ENCODE results near the gene GRK5. TPM values are rescaled to one million over a fixed set of nuclear protein-coding genes. Genes with fewer than 3 reads are reported as not detected.

GRK5 gene
- total RNA-seq, 1 donor from 2014 or later = 2.8 TPM

DNA sequence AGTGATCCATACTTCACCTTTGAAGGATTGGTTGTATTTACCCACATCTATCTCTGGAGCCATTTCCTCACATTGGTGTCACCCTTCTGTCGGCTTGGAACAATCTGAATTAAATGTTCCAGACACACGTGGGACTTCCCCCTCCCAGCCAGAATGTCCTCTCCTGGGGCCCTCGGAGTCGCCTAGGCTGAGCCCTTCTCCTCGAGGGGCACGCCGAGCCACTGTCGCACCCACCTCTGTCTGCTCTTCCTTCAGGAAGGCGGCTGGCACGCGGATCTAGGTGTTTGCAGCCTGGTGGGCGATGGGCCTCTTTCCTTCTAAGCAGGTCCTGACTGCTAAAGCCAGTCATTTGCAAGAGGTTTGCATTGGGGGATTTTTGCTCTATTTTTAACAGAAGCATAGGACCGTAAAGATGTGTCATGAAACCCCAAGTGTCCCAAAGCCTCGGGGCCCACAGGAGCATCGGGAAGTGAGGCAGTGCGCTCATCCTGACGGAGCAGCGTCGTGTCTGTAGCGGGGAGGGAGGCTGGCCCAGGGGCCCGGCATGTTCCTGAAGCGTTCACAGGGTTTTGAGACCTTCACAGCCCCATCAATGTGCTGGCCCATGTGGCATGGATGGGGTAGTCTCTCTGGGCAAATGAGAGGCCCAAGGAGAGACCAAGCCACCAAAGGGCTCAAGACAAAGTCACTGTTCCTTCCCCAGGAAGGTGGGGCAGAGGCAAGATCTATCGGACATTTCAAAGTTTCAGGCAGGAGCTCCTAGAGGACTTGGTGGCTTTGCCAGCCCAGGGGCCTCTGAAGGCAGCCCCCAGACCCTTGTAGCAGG, 248.5 kb downstream of the GRK5 start:
- Histone ChIP-seq H3K4me3 (ENCODE audit: low read depth, low read length) (no peak overlapping the region), H3K27me3 (ENCODE audit: control insufficient read depth, insufficient read depth, low read length) (peaks cover 5% of the 10 kb centered on the region), H3K36me3 (ENCODE audit: control insufficient read depth, insufficient read depth, low read length) (no peaks in the 10 kb centered on the region)
- TF ChIP-seq, protein P1, sequence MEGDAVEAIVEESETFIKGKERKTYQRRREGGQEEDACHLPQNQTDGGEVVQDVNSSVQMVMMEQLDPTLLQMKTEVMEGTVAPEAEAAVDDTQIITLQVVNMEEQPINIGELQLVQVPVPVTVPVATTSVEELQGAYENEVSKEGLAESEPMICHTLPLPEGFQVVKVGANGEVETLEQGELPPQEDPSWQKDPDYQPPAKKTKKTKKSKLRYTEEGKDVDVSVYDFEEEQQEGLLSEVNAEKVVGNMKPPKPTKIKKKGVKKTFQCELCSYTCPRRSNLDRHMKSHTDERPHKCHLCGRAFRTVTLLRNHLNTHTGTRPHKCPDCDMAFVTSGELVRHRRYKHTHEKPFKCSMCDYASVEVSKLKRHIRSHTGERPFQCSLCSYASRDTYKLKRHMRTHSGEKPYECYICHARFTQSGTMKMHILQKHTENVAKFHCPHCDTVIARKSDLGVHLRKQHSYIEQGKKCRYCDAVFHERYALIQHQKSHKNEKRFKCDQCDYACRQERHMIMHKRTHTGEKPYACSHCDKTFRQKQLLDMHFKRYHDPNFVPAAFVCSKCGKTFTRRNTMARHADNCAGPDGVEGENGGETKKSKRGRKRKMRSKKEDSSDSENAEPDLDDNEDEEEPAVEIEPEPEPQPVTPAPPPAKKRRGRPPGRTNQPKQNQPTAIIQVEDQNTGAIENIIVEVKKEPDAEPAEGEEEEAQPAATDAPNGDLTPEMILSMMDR (IDR thresholded peaks at IDR 0.05; ENCODE audit: insufficient read depth, low read length, poor library complexity, severe bottlenecking) = no peak
- no peak for DNase-seq (ENCODE audit: low read depth)

DNA sequence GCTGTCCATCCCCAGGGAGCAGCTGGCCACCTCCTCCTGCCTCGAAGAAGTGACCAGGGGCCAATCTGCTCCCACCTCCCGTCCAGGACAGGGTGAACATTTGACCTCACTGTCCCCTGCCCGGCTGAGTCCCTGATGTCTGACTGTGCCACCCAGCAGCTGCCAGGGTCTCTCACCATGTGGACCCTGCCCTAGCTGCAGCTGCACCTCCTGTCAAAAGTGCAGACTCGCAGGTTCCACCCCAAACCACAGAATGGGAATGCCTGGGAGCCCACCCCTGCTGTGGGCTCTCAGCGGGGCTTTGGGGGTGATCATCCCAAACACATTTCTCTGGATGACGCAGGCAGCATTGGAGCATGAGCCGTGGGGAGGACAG, 249.1 kb downstream of the GRK5 start:
- Histone ChIP-seq H3K36me3 (ENCODE audit: control insufficient read depth, insufficient read depth, low read length) (no peaks in the 10 kb centered on the region), H3K27me3 (ENCODE audit: control insufficient read depth, insufficient read depth, low read length) (peaks cover 5% of the 10 kb centered on the region), H3K4me3 (ENCODE audit: low read depth, low read length) (no peak overlapping the region)
- DNase-seq (ENCODE audit: low read depth) = no peak
- TF ChIP-seq, protein P1 (IDR thresholded peaks at IDR 0.05; ENCODE audit: insufficient read depth, low read length, poor library complexity, severe bottlenecking) = no peak

DNA sequence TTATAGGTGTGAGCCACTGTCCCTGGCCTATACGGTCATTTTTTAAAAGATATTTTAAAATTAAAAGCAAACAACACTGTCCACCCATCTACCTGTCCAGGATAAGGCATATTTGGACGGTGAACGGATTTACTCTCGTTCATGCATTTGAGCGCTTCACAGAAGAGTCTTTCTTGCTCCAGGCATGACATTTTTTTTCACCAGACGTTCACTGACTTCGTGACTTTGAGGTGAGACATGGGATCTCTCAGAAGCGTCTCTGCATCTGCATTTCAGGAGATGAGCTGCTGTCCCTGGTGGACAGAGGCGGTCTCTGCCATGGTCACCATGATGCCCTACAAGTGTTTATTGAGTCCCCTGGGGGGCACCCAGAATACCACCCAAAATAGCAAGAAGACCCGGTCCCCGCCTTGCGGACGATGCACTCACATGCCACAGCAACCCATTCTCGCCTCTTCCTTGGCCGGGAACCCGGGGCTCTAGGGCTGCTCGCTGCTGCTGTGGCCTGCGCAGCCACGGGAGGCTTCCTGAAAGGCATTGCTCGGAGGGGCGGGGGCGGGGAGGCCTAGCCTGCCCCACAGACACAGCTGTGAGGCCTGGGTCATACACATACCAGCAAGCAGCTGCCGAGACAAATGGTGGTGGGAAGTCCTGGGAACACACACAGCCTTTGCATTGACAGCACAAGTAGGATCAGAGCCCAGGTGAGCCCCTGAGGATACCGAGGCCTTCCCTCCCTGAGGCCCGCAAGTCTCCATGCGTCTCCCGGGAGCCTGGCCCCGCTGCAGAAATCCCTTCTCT, 250.8 kb downstream of the GRK5 start:
- Histone ChIP-seq H3K4me3 (ENCODE audit: low read depth, low read length) (no peak overlapping the region), H3K27me3 (ENCODE audit: control insufficient read depth, insufficient read depth, low read length) (peaks cover 5% of the 10 kb centered on the region), H3K36me3 (ENCODE audit: control insufficient read depth, insufficient read depth, low read length) (no peaks in the 10 kb centered on the region)
- TF ChIP-seq, protein P1 (IDR thresholded peaks at IDR 0.05; ENCODE audit: insufficient read depth, low read length, poor library complexity, severe bottlenecking) = no peak
- DNase-seq (ENCODE audit: low read depth) = no peak

DNA sequence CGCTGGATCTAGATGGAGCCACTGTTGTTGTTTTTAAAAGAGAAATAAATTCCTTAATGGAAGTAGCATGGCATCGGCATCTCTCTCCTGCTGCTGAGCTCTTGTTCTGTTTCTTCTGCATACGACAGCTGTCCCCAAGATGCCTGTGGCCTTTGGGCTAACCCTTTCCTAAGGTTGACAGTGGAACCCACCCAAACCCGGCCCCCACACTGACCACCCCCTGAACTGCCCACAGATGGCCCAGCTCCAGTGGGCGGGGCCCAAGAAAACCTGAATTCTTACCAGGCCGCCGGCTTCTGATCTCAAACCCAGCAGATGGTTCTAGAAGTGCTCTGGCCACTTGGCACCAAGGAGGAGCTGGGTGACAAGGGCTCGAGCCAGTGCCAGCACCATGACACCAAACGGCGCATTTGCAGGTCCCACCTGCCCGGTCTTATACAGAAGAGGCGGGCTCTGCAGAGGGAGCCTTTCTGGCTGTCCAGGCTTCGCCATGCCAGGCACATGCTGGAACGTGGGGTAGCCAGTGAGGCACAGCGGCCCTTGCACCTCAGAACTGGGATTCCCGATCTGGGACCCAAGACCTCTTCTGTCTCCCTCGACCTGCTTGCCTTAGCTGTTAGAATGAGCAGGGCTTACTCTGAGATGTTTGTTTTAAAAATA, 252.4 kb downstream of the GRK5 start:
- no peak for DNase-seq (ENCODE audit: low read depth)
- Histone ChIP-seq H3K36me3 (ENCODE audit: control insufficient read depth, insufficient read depth, low read length) (no peaks in the 10 kb centered on the region), H3K4me3 (ENCODE audit: low read depth, low read length) (no peak overlapping the region), H3K27me3 (ENCODE audit: control insufficient read depth, insufficient read depth, low read length) (peaks cover 5% of the 10 kb centered on the region)
- TF ChIP-seq, protein P1 (IDR thresholded peaks at IDR 0.05; ENCODE audit: insufficient read depth, low read length, poor library complexity, severe bottlenecking) = no peak

DNA sequence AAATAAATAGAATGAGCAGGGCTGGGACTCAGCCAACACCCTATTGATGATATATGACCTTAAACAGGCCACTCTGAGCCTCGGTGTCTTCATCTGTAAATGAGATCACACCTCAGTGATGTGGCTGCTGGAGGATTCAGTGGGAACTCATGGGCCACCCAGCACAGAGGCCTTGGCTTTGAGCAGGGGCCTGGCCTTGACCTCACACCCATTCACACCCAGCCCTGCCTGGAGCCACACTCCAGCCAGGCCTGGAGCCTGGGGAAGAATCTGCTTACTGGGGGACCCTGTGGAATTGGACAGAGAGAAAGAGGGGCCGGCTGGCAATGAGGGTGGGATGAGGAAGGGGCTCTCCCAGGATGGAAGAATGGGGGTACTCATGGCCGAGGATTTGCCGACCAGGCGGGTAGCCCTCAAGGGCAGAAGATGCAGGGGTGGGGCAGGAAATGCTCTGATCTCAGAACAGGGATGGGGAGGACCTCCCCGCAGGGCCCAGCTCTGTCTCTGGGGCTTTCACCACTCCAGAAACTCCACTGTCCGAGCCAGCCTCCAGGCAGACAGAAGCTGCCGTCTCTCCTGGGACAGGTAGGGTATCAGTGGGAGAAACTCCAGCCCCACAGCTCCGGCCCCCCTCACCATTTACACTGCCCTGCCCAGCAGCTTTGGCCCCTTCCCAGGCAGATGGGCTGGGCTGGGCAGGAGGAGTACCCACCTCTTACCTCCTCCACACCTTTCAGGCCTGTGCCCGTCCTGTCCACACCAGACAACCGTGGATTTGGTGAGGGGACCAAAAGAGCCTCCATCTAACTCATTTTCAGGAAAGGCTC, 253.2 kb downstream of the GRK5 start:
- no peak overlapping the region for H3K4me3 ChIP-seq (ENCODE audit: low read depth, low read length)
- H3K27me3 ChIP-seq (ENCODE audit: control insufficient read depth, insufficient read depth, low read length) = peaks cover 8% of the 10 kb centered on the region
- TF ChIP-seq, protein P1 (IDR thresholded peaks at IDR 0.05; ENCODE audit: insufficient read depth, low read length, poor library complexity, severe bottlenecking) = no peak
- no peak for DNase-seq (ENCODE audit: low read depth)
- no peaks in the 10 kb centered on the region for H3K36me3 ChIP-seq (ENCODE audit: control insufficient read depth, insufficient read depth, low read length)
